GM21717 (cell line): ENCODE measurements around the gene NCAPD3.

ENCODE experiments used
- ATAC-seq: cut with Tn5 transposase; IDR thresholded peaks from one replicate; pipeline ENCODE4 v1.9.1; 2021; ENCODE audit warnings: mild to moderate bottlenecking, moderate library complexity; ENCODE audit not compliant: unreplicated experiment

Gene NCAPD3

GRCh38 chr11:134170919-134171281, 52.9 kb downstream of the NCAPD3 start:
- no peak for ATAC-seq

- ATAC-seq: no peak
Observed at GRCh38 chr11:134170177-134170918, 53.4 kb downstream of the NCAPD3 start.

- no peak for ATAC-seq
Observed at GRCh38 chr11:134164490-134165370, 59.0 kb downstream of the NCAPD3 start.

GRCh38 chr11:134159652-134160051, 64.1 kb downstream of the NCAPD3 start:
- no peak for ATAC-seq

- no peak for ATAC-seq
Observed at GRCh38 chr11:134158023-134158422, 65.7 kb downstream of the NCAPD3 start.

- ATAC-seq: no peak
Observed at GRCh38 chr11:134157451-134157850, 66.3 kb downstream of the NCAPD3 start.

- ATAC-seq: no peak
Observed at GRCh38 chr11:134155946-134156865, 67.6 kb downstream of the NCAPD3 start.

GRCh38 chr11:134155456-134155855, 68.3 kb downstream of the NCAPD3 start:
- no peak for ATAC-seq

- no peak for ATAC-seq
Observed at GRCh38 chr11:134154441-134154840, 69.3 kb downstream of the NCAPD3 start.

- no peak for ATAC-seq
Observed at GRCh38 chr11:134153147-134153905, 70.4 kb downstream of the NCAPD3 start.

- ATAC-seq: no peak
Observed at GRCh38 chr11:134152696-134153095, 71.1 kb downstream of the NCAPD3 start.

- ATAC-seq: no peak
Observed at GRCh38 chr11:134151083-134151747, 72.6 kb downstream of the NCAPD3 start.

GRCh38 chr11:134150195-134150903, 73.4 kb downstream of the NCAPD3 start:
- no peak for ATAC-seq

- ATAC-seq: no peak
Observed at GRCh38 chr11:134149371-134149770, 74.4 kb downstream of the NCAPD3 start.

- no peak for ATAC-seq
Observed at GRCh38 chr11:134146598-134146997, 77.2 kb downstream of the NCAPD3 start.

GRCh38 chr11:134145715-134146114, 78.1 kb downstream of the NCAPD3 start:
- ATAC-seq: no peak

- no peak for ATAC-seq
Observed at GRCh38 chr11:134144744-134145143, 79.0 kb downstream of the NCAPD3 start.

- ATAC-seq: no peak
Observed at GRCh38 chr11:134143801-134144200, 80.0 kb downstream of the NCAPD3 start.

- ATAC-seq: no peak
Observed at GRCh38 chr11:134142536-134142935, 81.2 kb downstream of the NCAPD3 start.
